IPS-15b (cell line): ENCODE results near the gene BCL10.
A peak's percentile ranks its signal among the peaks of the same experiment; 100 is the strongest.

Source experiments
- H3K27me3 ChIP-seq: one replicate; pipeline ENCODE4 v1.6.1; 2013; ENCODE audit warnings: low read length; ENCODE audit not compliant: control insufficient read depth, insufficient read depth
- H3K36me3 ChIP-seq: one replicate; pipeline ENCODE4 v1.6.1; 2013; ENCODE audit warnings: low read length; ENCODE audit not compliant: control insufficient read depth, insufficient read depth
- H3K4me1 ChIP-seq: one replicate; pipeline ENCODE4 v1.6.1; 2013; ENCODE audit warnings: mild to moderate bottlenecking, low read length; ENCODE audit not compliant: control insufficient read depth, insufficient read depth
- H3K4me3 ChIP-seq: one replicate; pipeline ENCODE4 v1.5.1; 2013; ENCODE audit warnings: low read depth, low read length
- H3K9ac ChIP-seq: one replicate; pipeline ENCODE4 v1.6.1; 2013; ENCODE audit warnings: low read depth, mild to moderate bottlenecking, low read length
- H3K9me3 ChIP-seq: one replicate; pipeline ENCODE4 v1.6.1; 2013; ENCODE audit warnings: mild to moderate bottlenecking, low read length; ENCODE audit not compliant: control insufficient read depth, insufficient read depth

The BCL10 gene

DNA sequence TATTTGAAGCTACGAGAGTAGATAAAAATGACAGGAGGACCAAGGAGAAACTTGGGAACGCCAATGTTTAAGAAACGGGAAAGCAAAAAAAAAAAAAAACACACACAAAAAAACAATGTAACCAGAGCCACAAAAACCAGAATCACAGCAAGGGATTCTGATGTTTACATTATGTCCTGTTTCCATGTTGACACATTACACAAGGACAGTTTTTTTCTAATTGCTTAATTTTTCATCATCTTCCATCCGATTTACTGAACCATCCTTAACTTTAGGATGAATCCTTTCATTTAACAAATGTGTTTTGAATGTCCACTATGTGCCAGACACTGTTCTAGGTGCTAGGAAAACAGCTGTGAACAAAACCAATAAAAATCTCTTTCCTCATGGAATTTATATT, 1.4 kb upstream of the BCL10 start:
- peaks cover 14% of the 10 kb centered on the region for H3K4me1 ChIP-seq
- no peaks in the 10 kb centered on the region for H3K27me3 ChIP-seq
- no peak overlapping the region for H3K4me3 ChIP-seq
- H3K9ac ChIP-seq: no peak overlapping the region
- no peaks in the 10 kb centered on the region for H3K9me3 ChIP-seq
- no peaks in the 10 kb centered on the region for H3K36me3 ChIP-seq

DNA sequence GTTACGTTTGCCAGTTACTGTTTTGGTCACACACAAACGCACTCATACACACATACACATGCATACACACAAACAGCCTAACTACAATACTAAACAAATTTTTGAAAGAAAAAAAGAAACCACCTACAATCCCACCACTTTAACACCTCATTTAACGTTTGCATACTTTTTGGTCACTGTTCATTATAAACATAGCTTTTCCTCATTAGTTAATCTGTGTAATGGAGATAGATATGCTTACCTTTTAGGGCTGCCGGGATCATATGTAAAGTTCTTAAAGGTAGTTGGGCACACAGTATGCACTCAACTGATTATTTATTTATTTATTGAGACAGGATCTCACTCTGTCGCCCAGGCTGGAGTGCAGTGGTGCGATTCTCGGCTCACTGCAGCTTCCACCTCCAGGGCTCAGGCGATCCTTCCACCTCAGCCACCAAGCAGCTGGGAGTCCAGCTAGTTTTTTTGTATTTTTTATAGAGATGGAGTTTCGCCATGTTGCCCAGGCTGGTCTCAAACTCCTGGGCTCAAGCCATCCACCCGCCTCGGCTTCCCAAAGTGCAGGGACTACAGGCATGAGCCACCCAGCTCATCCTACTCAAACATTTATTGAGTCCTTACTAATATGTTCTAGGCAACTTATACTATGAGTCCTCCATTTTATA, 677 bp upstream of the BCL10 start:
- no peaks in the 10 kb centered on the region for H3K36me3 ChIP-seq
- no peaks in the 10 kb centered on the region for H3K27me3 ChIP-seq
- peak overlapping the region; percentile 64 for H3K4me3 ChIP-seq
- H3K9ac ChIP-seq: no peak overlapping the region
- H3K4me1 ChIP-seq: peaks cover 14% of the 10 kb centered on the region
- no peaks in the 10 kb centered on the region for H3K9me3 ChIP-seq

DNA sequence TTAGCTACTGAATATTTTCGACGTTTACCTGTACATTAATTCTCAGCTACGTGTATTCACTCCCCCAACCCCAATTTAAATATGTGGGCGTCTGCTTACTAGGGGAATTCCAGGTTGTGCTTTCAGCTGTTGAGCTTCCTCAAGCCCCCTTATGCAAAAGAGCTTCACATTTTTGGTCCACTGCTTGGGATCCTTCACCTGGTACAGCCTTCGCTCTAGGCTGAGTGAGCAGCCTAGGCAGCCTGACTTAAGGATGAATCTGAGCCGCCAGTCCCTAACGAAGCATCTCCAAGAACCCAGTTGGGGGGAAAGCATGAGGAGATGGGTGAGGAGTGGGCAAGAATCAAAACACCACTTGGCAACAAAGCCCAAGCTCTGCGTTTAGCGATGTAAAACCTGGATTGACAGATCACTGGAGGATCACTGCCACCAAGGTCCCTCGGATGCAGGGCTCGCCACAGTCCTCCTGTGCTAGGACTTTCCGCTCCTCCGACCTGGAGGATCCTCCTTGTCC, 674 bp downstream of the BCL10 start:
- Histone ChIP-seq H3K9me3 (no peaks in the 10 kb centered on the region), H3K36me3 (no peaks in the 10 kb centered on the region), H3K4me1 (peaks cover 14% of the 10 kb centered on the region)

DNA sequence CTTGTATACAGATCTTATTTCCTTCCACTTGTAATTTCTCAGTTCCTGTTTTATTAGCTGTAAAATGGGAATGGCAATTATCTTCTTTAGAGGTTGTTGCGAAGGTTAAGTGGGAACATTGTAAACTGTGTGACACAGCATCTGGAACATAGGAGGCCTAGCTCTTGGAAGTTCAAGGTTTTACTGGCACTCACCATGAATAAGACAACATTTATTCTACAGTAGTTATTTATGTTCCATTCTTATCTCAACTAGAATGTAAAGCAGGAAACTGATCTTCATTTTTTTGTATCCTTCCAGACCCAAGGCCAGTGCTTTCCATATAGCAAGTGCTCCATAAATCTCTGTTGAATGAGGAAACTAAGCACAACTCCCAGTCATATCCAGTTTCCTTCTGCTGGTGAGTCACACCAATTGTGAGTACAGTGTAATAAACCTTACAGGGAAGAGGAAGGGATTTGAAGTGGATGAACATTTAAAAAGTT, 1.4 kb downstream of the BCL10 start:
- Histone ChIP-seq H3K9ac (no peak overlapping the region), H3K9me3 (no peaks in the 10 kb centered on the region), H3K4me3 (peak overlapping the region; percentile 94), H3K36me3 (no peaks in the 10 kb centered on the region), H3K4me1 (peaks cover 14% of the 10 kb centered on the region), H3K27me3 (no peaks in the 10 kb centered on the region)

More for the DNA sequence above, 674 bp downstream of the BCL10 start:
- H3K27me3 ChIP-seq: no peaks in the 10 kb centered on the region
- H3K9ac ChIP-seq: peak overlapping the region; percentile 88
- H3K4me3 ChIP-seq: peak overlapping the region; percentile 94

DNA sequence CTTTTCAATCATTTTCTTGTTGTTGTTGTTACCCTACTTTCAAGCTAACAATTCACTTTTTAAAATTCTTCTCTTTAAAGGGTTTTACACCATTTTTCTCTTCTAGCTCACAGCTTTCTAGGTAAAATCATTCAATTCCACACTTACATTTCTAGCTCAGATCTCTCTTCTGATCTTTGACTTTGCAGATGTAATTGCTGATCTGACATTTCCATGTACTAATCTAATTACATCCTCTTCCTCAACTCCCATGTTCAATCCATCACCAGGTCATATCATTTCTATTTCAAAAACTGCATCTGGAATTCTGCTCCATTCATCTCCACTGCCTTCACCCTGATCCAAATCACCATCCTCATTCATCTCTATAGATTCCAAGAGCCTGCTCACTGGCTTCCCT, 3.0 kb downstream of the BCL10 start:
- Histone ChIP-seq H3K9me3 (no peaks in the 10 kb centered on the region), H3K36me3 (peaks cover 8% of the 10 kb centered on the region), H3K4me1 (peaks cover 14% of the 10 kb centered on the region), H3K27me3 (no peaks in the 10 kb centered on the region), H3K4me3 (no peak overlapping the region), H3K9ac (no peak overlapping the region)

DNA sequence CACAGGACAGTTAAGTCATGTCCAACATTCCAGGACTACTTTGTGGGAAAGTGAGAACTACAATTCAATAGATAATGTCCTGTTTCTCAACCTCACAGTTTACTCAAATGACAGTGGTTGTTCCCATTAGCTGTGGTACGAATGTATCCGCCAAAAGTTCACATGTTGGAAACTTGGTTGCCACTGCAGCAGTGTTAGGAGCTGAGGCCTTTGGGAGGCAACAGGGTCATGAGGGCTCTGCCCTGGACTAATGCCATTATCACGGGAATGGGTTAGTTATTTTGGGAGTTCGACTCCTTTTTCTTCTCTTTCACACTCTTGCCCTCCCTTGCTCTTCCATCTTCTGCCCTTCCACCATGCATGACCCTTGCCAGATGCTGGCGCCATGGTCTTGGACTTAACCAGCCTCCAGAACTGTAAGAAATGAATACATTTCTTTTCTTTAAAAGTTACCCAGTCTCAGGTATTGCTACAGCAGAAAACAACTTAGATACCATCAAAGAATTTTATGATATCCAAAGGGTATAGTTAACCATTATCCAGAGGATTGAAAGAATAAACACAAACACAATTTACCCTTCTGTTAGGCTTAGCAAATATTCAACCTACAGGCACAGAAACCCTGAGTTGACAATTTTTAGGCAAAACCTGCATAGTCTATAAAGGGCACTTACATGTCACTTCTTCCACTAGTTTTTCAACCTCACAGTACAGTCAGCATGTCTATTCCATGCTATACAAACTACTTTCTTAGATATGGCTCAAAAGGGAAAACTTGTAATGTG, 7.4 kb downstream of the BCL10 start:
- Histone ChIP-seq H3K9me3 (no peaks in the 10 kb centered on the region), H3K9ac (no peak overlapping the region), H3K4me3 (no peak overlapping the region), H3K4me1 (peaks cover 2% of the 10 kb centered on the region), H3K36me3 (peaks cover 8% of the 10 kb centered on the region), H3K27me3 (no peaks in the 10 kb centered on the region)

DNA sequence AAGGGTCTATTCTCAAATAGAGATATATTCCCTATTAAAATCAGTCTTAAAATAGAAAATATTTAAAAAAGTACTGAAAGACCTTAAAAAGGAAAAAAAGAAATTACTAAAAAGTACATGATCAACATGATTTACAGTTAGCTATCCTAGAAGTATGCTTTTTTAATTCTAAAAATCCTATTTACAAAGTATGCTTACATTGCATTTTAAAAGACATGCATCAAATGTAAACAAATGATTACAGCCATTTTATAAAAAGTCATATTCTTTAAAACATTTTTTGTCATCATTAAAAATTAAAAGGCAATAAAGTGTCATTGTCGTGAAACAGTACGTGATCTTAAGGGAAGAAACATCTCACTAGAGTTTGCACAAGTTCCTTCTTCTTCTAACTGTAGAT, 9.1 kb downstream of the BCL10 start:
- Histone ChIP-seq H3K27me3 (no peaks in the 10 kb centered on the region), H3K4me3 (no peak overlapping the region), H3K36me3 (peaks cover 8% of the 10 kb centered on the region), H3K9ac (no peak overlapping the region), H3K4me1 (no peaks in the 10 kb centered on the region), H3K9me3 (no peaks in the 10 kb centered on the region)

DNA sequence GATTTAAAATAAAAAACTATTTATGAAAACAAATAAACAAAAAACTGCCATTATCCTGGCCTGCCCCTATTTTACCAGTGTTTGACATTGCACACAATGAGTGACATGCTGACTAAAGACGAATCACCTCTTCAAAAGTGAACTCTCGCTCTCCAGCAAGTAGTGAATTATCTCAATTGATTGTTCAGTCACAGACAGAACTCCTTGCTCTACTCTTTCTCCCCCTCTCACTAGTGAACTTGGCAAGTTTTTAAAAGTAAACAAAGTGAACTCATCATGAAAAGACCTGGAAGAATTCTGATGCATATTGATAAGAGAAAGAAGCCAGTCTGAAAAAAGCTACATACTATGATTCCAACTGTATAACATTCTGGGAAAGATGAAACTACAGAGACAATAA, 12.3 kb downstream of the BCL10 start:
- no peak overlapping the region for H3K4me3 ChIP-seq
- H3K9me3 ChIP-seq: no peaks in the 10 kb centered on the region
- no peaks in the 10 kb centered on the region for H3K4me1 ChIP-seq
- no peak overlapping the region for H3K9ac ChIP-seq
- H3K27me3 ChIP-seq: no peaks in the 10 kb centered on the region
- H3K36me3 ChIP-seq: peaks cover 5% of the 10 kb centered on the region

DNA sequence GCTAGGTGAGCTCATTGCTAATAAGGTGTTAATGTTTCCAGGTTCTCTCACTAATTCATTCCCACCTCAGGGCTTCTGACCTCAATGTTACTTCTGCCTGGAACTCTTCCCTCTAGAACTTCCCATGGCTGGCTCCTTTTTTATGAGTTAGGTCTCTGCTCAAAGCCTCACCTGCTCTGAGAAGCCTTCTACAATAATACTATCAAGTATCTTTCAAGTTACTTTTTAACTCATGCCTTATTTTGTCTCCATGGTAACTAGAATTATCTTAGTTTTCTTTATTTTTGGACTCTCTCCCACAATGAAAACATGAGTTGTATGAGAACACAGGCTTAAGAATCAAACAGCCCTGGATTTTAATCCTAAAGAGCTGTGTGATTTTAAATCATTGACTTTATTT, 13.4 kb downstream of the BCL10 start:
- H3K36me3 ChIP-seq: no peaks in the 10 kb centered on the region

DNA sequence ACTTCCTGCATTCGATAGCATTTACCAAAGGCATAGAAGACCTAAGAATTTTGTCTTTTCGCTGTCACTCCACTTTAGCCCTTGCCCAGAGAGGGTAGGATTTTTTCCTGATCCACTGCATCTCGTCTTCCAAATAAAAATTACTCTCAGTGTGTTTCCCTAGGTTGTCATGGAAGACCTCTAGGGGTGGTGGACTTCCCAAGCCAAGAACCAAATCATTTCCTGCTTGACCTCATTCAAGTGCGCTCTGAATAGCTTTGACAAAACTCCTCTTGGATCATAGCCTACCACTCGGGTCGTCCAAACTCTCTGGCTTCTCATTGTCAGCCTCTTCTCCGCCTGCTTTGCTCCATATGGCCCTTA, 16.5 kb downstream of the BCL10 start:
- H3K9ac ChIP-seq: no peak overlapping the region
- no peaks in the 10 kb centered on the region for H3K36me3 ChIP-seq
- no peaks in the 10 kb centered on the region for H3K4me1 ChIP-seq
- no peaks in the 10 kb centered on the region for H3K9me3 ChIP-seq
- no peaks in the 10 kb centered on the region for H3K27me3 ChIP-seq
- peak overlapping the region; percentile 5 for H3K4me3 ChIP-seq

More for the DNA sequence above, 13.4 kb downstream of the BCL10 start:
- Histone ChIP-seq H3K27me3 (no peaks in the 10 kb centered on the region), H3K4me3 (no peak overlapping the region), H3K4me1 (no peaks in the 10 kb centered on the region), H3K9me3 (no peaks in the 10 kb centered on the region), H3K9ac (no peak overlapping the region)

DNA sequence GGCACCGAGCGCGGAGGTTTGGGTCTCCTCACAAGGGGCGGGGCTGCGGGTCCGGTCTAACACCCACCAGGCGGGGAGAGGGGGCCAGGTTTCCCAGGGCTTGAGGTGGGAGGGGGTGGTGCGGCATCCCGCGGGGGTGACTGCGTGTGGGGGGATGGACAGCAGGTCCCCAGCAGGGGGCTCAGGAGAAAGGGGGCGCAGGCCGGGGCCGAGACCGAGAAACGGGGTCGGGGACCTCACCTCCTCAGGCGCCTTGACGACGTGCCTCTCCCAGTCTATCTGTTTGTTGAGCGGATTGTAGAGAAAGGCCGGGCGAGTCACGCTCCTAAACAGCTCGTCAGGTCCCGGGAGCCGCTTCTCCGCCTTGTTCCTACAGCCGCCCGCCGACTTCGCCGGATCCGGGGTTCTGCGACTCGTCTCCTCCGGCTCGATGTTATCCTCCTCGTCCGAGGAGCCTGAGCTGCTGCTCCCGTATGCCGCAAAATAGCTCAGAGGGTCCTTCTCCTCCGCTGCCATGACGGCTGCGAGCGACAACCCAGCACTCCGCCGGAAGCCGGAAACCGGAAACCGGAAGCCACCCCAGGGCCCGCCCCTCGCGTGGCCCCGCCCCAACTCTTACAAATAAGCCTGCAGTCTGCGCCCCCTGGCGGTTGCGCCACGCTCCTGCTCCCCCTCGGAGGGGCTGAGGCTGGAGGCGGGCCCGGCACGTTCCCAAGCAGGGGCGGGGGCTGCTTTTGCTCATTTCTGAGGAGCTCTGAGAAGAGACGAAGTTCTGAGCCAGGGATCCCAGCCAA, 17.1 kb downstream of the BCL10 start, which contains the start of gene C1orf52:
Gene C1orf52 (minus strand): TSS at position 545 of the 794 bp plus-strand sequence. CDS start 29 bp downstream, at position 516.
- peak within 1 kb of the TSS; percentile 70 for H3K9ac ChIP-seq
- no peaks in the 10 kb centered on the region for H3K4me1 ChIP-seq
- peak within 1 kb of the TSS; percentile 91 for H3K4me3 ChIP-seq
- no peaks in the 10 kb centered on the region for H3K27me3 ChIP-seq
- H3K36me3 ChIP-seq: no peaks in the 10 kb centered on the region
- no peaks in the 10 kb centered on the region for H3K9me3 ChIP-seq
